Heart left ventricle (tissue), 16 donors: ENCODE data around the gene GJB4. TPM values are rescaled to one million over a fixed set of nuclear protein-coding genes. Genes with fewer than 3 reads are reported as not detected.
A peak's percentile ranks its signal among the peaks of the same experiment; 100 is the strongest.

Experiments used
- ATAC-seq, 4 donors: fragments of 200-7000 bp; cut with Tn5 transposase; one replicate each; pipeline ENCODE4 v1.9.1; 2020 to 2022; ENCODE audit warnings: moderate library complexity in 4 of 4, mild to moderate bottlenecking in 3 of 4, moderate number of reproducible peaks in 1 of 4
- DNase-seq, 5 donors: peaks; one replicate each; pipeline ENCODE4 v3.0.0-alpha.2; 2020
- H3K27ac ChIP-seq, 12 donors: fragments of 200-600 bp; sonication (generic) in 4 of 12; one replicate each; pipeline versions ENCODE4 v1.5.0 to v1.8.0; 2016 to 2022; ENCODE audit warnings: mild to moderate bottlenecking in 2 of 12
- H3K27me3 ChIP-seq, 9 donors: fragments of 200-600 bp; sonication (generic) in 2 of 9; one replicate each; pipeline versions ENCODE4 v1.5.1 to v1.8.0; 2016 to 2022; ENCODE audit warnings: mild to moderate bottlenecking in 3 of 9
- H3K36me3 ChIP-seq, 9 donors: fragments of 200-600 bp; sonication (generic) in 2 of 9; one replicate each; pipeline versions ENCODE4 v1.5.0 to v1.8.0; 2018 to 2022; ENCODE audit warnings: mild to moderate bottlenecking in 2 of 9
- H3K4me1 ChIP-seq, 12 donors: fragments of 200-600 bp; sonication (generic) in 4 of 12; one replicate each; pipeline versions ENCODE4 v1.5.0 to v1.8.0; 2016 to 2022; ENCODE audit warnings: mild to moderate bottlenecking in 3 of 12
- H3K4me3 ChIP-seq, 12 donors: fragments of 200-600 bp; sonication (generic) in 4 of 12; one replicate each; pipeline versions ENCODE4 v1.5.0 to v1.8.0; 2017 to 2022; ENCODE audit warnings: mild to moderate bottlenecking in 9 of 12, moderate library complexity in 4 of 12
- H3K9me3 ChIP-seq, 12 donors: fragments of 200-600 bp; sonication (generic) in 4 of 12; one replicate each; pipeline versions ENCODE4 v1.5.0 to v1.8.0; 2016 to 2022; ENCODE audit warnings: mild to moderate bottlenecking in 1 of 12
- CTCF ChIP-seq, 12 donors: fragments of 200-600 bp; sonication (generic) in 4 of 12; IDR thresholded peaks; one replicate each; pipeline versions ENCODE4 v1.5.0 to v1.8.0; 2018 to 2022; ENCODE audit warnings: antibody characterized with exemption in 12 of 12, mild to moderate bottlenecking in 5 of 12
- POLR2A ChIP-seq, 2 donors: fragments of 450-650 bp; IDR thresholded peaks; one replicate each; pipeline ENCODE4 v1.6.1; 2017; ENCODE audit warnings: antibody characterized with exemption in 2 of 2, mild to moderate bottlenecking in 2 of 2, moderate library complexity in 2 of 2
- WGBS, 4 donors: extraction: QIAGEN DNeasy Blood & Tissue Kit in 2 of 4; methylation state at CpG; one replicate each; pipeline versions ENCODE4 v1.1.5 to v1.1.7; 2013 to 2018; 5-methylcytosine and 5-hydroxymethylcytosine counted together
- intact Hi-C, 10 donors: fragments of 100-400 bp; cut with DNase I; formaldehyde crosslinking; loops; one replicate each; pipeline versions ENCODE4 v1.11.1 to v1.14.2; 2022
- polyA plus RNA-seq, 2 donors: library from polyadenylated mRNA; stranded (reverse); fragments of 200-250 nt; gene quantifications; one replicate each; pipeline ENCODE4 v1.2.3, GENCODE V29; 2013
- total RNA-seq, 9 donors: library from RNA; depleted of rRNA in 2 of 9; stranded (reverse); fragments of >200 nt in 2 of 9; fragmentation: NEBNext Ultra II Directional in 3 of 9; extraction: Animal tissue kit (Norgen Biotek cat#: 25700) in 3 of 9; gene quantifications; one replicate each; pipeline versions ENCODE4 v1.1.0 to v1.2.4, GENCODE V29; 2016 to 2023
- donor health status: ischemic (EF 13 %, LVEDD 7.1; RV severe dilation, severe dysfunction).
- donor health status: healthy with polysubstance abuse.
- donor health status: DM: no; HTN: yes; CAD: no.
- donor health status: DM: no; HTN: no; CAD: no.
- donor health status: ischemic (EF 25% LVEDD 6.9; RV normal size, moderate dysfunction).
- donor health status: ischemic (EF 25% LVEDD 5.7; RV mildly dilated, moderate dysfunction).
- donor health status: healthy.
- donor health status: DM: yes; HTN: yes; CAD: no.
- donor health status: ischemic (EF 35%, LVEDD 5.7; RV mildly dilated, moderate dysfunction).
- donor health status: nonischemic (EF 11% LVEDD 7.7; RV severe dilation, severe dysfunction).
- donor health status: DM: yes; HTN: yes; CAD: no.
- donor health status: PGD.
- donor health status: ischemic (EF 29% LVEDD 5.4; RV normal size, mild dysfunction).
- donor health status: nonischemic (EF 23%, LVEDD 6.1; RV moderate dilation, normal function).

The GJB4 gene
- total and polyA plus RNA-seq, 11 donors, result not detected

- intact Hi-C loops, result loop anchor here in 9 of 10 donors (2.0 to 10.0 kb wide), 12 partner anchors 277 to 1107 kb away; no protein-coding TSS in a partner anchor
- no peak for TF ChIP-seq CTCF (IDR thresholded peaks at IDR 0.05)
- TF ChIP-seq POLR2A (IDR thresholded peaks at IDR 0.05), result no peak
- WGBS, 4 donors, result 43 to 72% (median 52%) methylated on average over 3 of the region's 3 CpGs
- Histone ChIP-seq H3K36me3 (no peaks in the 10 kb centered on the region), H3K9me3 (no peaks in the 10 kb centered on the region), H3K27ac (no peak overlapping the region), H3K27me3 (peaks cover 0 to 34% (median 0%) of the 10 kb centered on the region in 9 donors), H3K4me3 (no peak overlapping the region), H3K4me1 (no peaks in the 10 kb centered on the region)
- DNase-seq (no peak), ATAC-seq (no peak)
Measured at GRCh38 chr1:34739613-34740012, 19.9 kb upstream of the GJB4 start.

DNA sequence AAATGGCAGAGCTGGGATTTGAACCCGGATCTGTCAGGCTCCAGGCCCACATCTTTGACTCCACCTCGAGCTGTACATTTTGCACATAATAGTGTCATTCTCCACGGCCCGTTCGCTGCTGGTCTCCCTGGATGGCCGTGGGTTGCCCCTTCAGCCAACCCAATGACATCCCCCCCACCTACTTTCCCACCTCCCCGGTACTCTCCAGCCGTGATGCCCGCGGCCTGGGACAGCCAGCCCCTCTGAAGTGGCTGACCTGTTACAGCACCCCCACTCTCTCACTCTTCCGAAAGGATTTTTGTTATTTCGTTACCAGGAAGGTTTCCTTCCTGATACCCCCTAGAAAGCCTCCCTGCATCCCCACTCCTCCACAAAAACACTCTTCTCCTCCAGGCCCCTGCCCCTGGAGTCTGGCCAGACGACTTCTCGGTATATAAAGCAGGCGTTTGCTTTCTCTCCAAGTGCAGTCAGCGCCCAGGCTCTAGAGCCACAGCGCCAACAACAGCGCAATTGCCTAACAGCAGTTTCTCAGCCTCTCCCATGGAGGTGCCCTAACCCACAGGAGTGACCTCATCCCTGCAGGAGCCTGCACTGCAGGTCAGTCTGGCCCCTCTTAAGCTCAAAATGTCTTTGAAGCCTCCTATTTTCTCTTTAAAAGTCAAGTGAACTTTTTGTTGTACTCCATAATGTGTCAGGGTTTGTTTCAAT is 19.2 kb upstream of the GJB4 start:
- WGBS, 4 donors, result 33 to 48% (median 41%) methylated on average over 18 of the region's 18 CpGs
- no peak for ATAC-seq
- Histone ChIP-seq H3K27me3 (peaks cover 0 to 29% (median 0%) of the 10 kb centered on the region in 9 donors), H3K4me1 (no peaks in the 10 kb centered on the region), H3K4me3 (no peak overlapping the region), H3K36me3 (no peaks in the 10 kb centered on the region), H3K9me3 (no peaks in the 10 kb centered on the region), H3K27ac (no peak overlapping the region)
- intact Hi-C loops, result loop anchor here in 9 of 10 donors (2.0 to 10.0 kb wide), 12 partner anchors 278 to 1108 kb away; no protein-coding TSS in a partner anchor
- TF ChIP-seq POLR2A (IDR thresholded peaks at IDR 0.05), result no peak
- no peak for TF ChIP-seq CTCF (IDR thresholded peaks at IDR 0.05)
- DNase-seq, result no peak

GRCh38 chr1:34742667-34743270 is 16.8 kb upstream of the GJB4 start:
- no peaks in the 10 kb centered on the region for H3K4me1 ChIP-seq
- H3K9me3 ChIP-seq, result no peaks in the 10 kb centered on the region
- peak; percentile 66 to 86 (median 70) for DNase-seq
- H3K36me3 ChIP-seq, result no peaks in the 10 kb centered on the region
- H3K4me3 ChIP-seq, result no peak overlapping the region
- peaks cover 0 to 25% (median 5%) of the 10 kb centered on the region in 9 donors for H3K27me3 ChIP-seq
- TF ChIP-seq POLR2A (IDR thresholded peaks at IDR 0.05) (no peak), CTCF (IDR thresholded peaks at IDR 0.05) (peak; percentile 86 to 98 (median 94))
- H3K27ac ChIP-seq, result no peak overlapping the region
- WGBS, 4 donors, result 12 to 19% (median 15%) methylated on average over 8 to 16 of the region's 16 CpGs
- ATAC-seq, result peak; percentile 81 to 96 (median 88)
- intact Hi-C loops, result loop anchor here (1.0 to 10.0 kb wide), 13 partner anchors 280 to 1110 kb away; no protein-coding TSS in a partner anchor

- peaks cover 0 to 22% (median 5%) of the 10 kb centered on the region in 9 donors for H3K27me3 ChIP-seq
- ATAC-seq, result no peak
- no peak overlapping the region for H3K27ac ChIP-seq
- H3K9me3 ChIP-seq, result no peaks in the 10 kb centered on the region
- H3K4me1 ChIP-seq, result no peaks in the 10 kb centered on the region
- H3K4me3 ChIP-seq, result no peak overlapping the region
- no peak for TF ChIP-seq CTCF (IDR thresholded peaks at IDR 0.05)
- no peak for TF ChIP-seq POLR2A (IDR thresholded peaks at IDR 0.05)
- no peaks in the 10 kb centered on the region for H3K36me3 ChIP-seq
- intact Hi-C loops, result loop anchor here (2.0 to 10.0 kb wide), 12 partner anchors 281 to 1111 kb away; no protein-coding TSS in a partner anchor
- 74 to 79% (median 77%) methylated on average over 6 of the region's 6 CpGs for WGBS, 4 donors
- no peak for DNase-seq
Measured at GRCh38 chr1:34743775-34744174, 15.8 kb upstream of the GJB4 start.
